ENCODE results near the gene TNFRSF8.
"Not testable (repeated sequence)": the region's sequence is repeated elsewhere in the genome, so short reads cannot be mapped to it uniquely, and the experiment has no call there.

Gene TNFRSF8

GRCh38 chr1:12063141-12064072, at the start of gene TNFRSF8:
Gene TNFRSF8 (plus strand): TSS chr1:12063303. CDS start chr1:12063599, 296 bp downstream.
- DNase-seq (ENCODE audit: low read depth in 2 of 2) = no peak

GRCh38 chr1:12014141-12014991, 48.7 kb upstream of the TNFRSF8 start:
- DNase-seq (ENCODE audit: low read depth in 2 of 2) = no peak

GRCh38 chr1:12015001-12015491, 48.1 kb upstream of the TNFRSF8 start:
- DNase-seq (ENCODE audit: low read depth in 2 of 2) = no peak

- no peak for DNase-seq (ENCODE audit: low read depth in 2 of 2)
Observed at GRCh38 chr1:12015499-12015898, 47.6 kb upstream of the TNFRSF8 start.

GRCh38 chr1:12016182-12016581, 46.9 kb upstream of the TNFRSF8 start:
- DNase-seq (ENCODE audit: low read depth in 2 of 2) = no peak

- DNase-seq (ENCODE audit: low read depth in 2 of 2) = no peak
Observed at GRCh38 chr1:12019858-12020509, 43.1 kb upstream of the TNFRSF8 start.

GRCh38 chr1:12021616-12022015, 41.5 kb upstream of the TNFRSF8 start:
- no peak for DNase-seq (ENCODE audit: low read depth in 2 of 2)

- DNase-seq (ENCODE audit: low read depth in 2 of 2) = no peak
Observed at GRCh38 chr1:12022036-12022435, 41.1 kb upstream of the TNFRSF8 start.

GRCh38 chr1:12026586-12026985, 36.5 kb upstream of the TNFRSF8 start:
- no peak for DNase-seq (ENCODE audit: low read depth in 2 of 2)

GRCh38 chr1:12028248-12028647, 34.9 kb upstream of the TNFRSF8 start:
- no peak for DNase-seq (ENCODE audit: low read depth in 2 of 2)

- DNase-seq (ENCODE audit: low read depth in 2 of 2) = no peak
Observed at GRCh38 chr1:12028957-12029511, 34.1 kb upstream of the TNFRSF8 start.

GRCh38 chr1:12029720-12030339, 33.3 kb upstream of the TNFRSF8 start:
- no peak for DNase-seq (ENCODE audit: low read depth in 2 of 2)

GRCh38 chr1:12031039-12031980, 31.8 kb upstream of the TNFRSF8 start:
- no peak for DNase-seq (ENCODE audit: low read depth in 2 of 2)

GRCh38 chr1:12032161-12032621, 30.9 kb upstream of the TNFRSF8 start:
- DNase-seq (ENCODE audit: low read depth in 2 of 2) = no peak

- not testable (repeated sequence) for DNase-seq (ENCODE audit: low read depth in 2 of 2)
Observed at GRCh38 chr1:12033441-12033840, 29.7 kb upstream of the TNFRSF8 start.

- DNase-seq (ENCODE audit: low read depth in 2 of 2) = no peak
Observed at GRCh38 chr1:12034381-12034801, 28.7 kb upstream of the TNFRSF8 start.

GRCh38 chr1:12035312-12035711, 27.8 kb upstream of the TNFRSF8 start:
- no peak for DNase-seq (ENCODE audit: low read depth in 2 of 2)

GRCh38 chr1:12037486-12038355, 25.4 kb upstream of the TNFRSF8 start:
- DNase-seq (ENCODE audit: low read depth in 2 of 2) = no peak
